Measurements from ENCODE around the gene RSAD2.

DNA sequence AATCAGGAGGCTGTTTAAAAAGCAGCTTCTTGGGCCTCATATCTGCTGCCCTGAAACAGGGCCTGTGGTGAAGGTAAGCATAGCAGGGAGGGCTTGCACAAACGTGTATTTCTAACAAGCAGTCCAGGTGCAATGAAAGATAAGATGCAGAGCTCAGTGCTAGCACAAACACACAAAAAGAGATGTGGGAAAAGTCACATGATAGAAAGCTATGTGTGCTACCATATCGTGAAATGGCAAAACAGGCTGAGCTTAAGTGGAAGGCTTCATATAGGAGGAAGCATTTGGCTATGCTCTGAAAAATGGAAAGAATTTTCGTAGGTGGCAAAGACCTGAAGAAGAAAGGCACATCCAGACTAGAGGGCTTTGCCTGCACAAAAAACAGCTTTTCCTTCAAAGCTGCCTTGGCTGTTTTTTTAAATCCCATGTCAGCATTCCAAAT is 10.2 kb downstream of the RSAD2 start:
- TF ChIP-seq, protein P1, sequence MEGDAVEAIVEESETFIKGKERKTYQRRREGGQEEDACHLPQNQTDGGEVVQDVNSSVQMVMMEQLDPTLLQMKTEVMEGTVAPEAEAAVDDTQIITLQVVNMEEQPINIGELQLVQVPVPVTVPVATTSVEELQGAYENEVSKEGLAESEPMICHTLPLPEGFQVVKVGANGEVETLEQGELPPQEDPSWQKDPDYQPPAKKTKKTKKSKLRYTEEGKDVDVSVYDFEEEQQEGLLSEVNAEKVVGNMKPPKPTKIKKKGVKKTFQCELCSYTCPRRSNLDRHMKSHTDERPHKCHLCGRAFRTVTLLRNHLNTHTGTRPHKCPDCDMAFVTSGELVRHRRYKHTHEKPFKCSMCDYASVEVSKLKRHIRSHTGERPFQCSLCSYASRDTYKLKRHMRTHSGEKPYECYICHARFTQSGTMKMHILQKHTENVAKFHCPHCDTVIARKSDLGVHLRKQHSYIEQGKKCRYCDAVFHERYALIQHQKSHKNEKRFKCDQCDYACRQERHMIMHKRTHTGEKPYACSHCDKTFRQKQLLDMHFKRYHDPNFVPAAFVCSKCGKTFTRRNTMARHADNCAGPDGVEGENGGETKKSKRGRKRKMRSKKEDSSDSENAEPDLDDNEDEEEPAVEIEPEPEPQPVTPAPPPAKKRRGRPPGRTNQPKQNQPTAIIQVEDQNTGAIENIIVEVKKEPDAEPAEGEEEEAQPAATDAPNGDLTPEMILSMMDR (conservative IDR thresholded peaks at IDR 0.05 in 1 of 2, IDR thresholded peaks at IDR 0.05 in 1 of 2; ENCODE audit: low read depth in 1 of 2, low read length in 2 of 2) = no peak
- TF ChIP-seq EZH2 (IDR thresholded peaks at IDR 0.05; ENCODE audit: low read length, missing control alignments) = no peak
